ENCODE measurements around the gene IL10.

IL10 gene

DNA sequence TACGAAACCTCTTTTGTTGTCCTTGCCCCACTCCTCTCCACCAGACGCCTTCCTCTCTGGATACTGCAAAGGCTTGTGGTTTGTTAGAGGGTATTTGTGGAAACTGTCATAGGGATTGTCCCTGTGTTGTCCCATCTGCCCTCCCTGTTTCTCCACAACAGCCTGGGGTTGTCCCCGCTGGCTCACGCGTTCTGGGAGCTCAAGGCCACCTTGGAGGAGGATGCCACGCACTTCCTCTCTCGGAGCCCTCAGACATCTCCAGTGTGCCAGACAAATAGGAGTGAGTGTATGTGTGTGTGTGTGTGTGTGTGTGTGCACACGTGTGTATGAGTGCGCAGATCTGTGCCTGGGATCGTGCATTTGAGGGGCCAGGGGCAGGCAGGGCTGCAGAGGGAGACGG, 39.3 kb downstream of the IL10 start:
- no peak for DNase-seq

DNA sequence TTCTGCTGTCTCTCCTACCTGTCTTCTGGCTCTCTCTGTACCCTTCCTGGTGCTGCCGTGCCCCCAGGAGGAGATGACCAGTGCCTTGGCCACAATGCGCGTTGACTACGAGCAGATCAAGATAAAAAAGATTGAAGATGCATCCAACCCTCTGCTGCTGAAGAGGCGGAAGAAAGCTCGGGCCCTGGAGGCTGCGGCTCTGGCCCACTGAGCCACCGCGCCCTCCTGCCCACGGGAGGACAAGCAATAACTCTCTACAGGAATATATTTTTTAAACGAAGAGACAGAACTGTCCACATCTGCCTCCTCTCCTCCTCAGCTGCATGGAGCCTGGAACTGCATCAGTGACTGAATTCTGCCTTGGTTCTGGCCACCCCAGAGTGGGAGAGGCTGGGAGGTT, 39.8 kb downstream of the IL10 start:
- no peak for DNase-seq

DNA sequence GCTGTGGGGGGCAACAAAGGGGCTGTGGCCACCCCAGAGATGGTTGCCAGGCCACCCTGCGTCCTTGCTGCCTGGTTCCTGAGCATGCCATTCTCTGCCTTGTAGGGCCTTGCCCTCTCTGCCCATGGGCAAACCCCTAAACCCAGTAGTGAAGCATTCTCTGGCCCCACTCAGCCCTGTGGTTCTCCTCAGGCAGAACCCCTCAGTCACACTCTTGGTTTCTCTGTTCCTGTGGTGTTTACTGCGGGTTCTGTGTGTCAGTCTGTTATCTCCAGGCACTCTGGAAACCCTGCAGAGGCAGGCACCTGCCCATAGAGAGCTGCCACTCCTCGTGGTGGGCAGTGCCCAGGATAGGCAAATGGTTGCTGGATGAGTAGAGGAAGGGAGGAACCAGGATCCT, 42.8 kb downstream of the IL10 start:
- DNase-seq: no peak

DNA sequence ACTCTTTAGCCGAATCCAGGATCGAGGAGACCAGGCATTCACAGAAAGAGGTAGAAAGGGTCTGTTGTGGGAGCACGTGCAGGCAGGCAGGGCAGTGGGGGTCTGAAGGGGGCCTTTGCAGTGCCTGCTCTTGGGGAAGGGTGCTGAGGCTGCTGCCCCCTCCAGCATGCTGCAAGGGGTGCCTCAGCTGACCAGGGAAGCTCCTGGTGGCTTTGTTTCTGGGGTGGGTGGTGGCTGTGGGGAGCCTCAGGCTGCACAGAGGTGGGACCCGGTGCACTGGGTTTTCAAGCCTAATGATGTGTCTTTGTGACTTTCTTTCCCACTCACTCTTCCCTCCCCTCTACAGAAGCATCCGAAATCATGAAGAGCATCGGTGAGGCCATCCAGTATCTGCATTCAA, 43.2 kb downstream of the IL10 start:
- no peak for DNase-seq

DNA sequence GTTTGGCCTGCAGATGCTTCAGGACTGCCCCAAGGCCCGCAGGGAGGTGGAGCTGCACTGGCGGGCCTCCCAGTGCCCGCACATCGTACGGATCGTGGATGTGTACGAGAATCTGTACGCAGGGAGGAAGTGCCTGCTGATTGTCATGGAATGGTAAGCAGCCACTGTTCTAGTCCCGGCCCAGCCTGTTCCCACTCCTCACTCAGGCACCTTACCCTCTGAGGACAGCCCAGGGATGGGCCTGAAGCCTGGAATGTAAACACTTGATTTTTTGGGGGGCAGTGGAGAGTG, 43.7 kb downstream of the IL10 start:
- no peak for DNase-seq

DNA sequence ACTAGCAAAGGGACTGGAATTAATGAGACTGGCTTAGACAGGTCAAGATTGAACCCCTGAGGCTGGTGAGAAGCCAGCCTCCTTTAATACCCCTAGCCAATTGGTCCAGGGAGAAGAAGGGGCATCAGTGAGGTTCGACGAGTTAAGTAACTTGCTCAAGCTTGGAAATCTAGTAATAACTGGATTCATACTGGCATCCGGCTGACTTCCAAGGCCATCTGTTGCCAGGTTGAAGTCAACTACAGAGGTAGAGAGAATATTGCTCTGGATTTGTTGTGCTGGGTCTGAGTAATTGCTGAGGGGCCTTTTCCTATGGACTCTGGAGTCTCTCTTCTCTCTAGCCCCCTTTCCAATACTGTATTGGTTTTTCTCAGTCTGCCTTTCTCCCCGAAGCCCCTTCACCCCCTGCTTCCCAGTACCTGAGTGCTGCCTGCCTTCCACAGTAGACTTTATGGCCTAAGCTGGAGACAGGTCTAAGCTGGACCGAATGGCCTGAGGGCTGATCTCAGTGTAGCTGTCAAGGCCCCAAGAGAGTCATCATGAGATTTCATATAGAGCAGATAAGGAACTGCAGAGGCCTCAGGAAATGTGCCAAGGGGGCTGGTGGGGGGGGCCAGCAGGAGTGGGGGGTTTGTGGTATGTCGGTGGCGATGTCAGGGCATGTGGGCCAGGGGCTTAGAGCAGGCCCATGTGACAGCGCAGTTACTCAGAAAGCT, 44.2 kb downstream of the IL10 start:
- DNase-seq: peak; percentile 40

DNA sequence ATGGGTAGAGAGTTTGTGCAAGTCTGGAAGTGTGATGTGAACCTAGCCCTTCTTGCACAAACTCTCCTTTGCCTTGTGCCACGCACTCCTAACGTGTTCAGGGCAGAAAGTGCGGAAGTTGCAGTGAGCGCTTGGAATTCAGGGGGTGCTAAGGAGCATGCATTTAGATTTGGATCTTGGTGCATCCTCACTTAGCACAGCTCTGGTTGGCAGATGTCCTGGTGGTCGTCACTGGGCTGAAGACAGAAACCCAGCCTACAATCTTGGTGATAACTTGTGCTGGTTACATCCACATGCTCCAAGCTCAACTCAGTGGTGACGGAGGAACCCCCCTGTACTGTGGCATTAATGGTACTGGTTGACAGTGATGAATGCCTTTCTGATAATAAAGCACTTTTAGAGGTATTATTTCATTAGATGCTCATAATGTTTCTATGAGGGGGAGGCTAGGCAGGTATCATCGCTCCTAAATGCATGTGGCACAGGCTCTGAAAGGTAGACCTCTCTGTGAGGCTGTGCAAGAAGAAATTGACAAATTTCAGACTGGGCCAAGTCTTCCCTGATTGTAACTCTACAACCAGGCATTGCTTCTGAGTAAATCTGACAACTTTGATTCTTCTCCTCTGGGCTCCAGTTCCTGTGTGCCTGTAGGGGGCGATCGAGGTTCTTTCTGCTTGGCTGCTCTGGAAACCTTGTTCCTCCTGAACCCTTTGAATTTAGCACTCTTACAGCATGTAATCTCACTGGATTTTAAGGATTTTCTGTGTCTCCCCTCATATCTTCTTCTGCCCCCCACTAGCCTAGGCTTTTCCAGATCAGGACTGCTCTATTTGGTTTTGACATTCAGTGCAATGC, 47.0 kb downstream of the IL10 start:
- DNase-seq: peak; percentile 81

DNA sequence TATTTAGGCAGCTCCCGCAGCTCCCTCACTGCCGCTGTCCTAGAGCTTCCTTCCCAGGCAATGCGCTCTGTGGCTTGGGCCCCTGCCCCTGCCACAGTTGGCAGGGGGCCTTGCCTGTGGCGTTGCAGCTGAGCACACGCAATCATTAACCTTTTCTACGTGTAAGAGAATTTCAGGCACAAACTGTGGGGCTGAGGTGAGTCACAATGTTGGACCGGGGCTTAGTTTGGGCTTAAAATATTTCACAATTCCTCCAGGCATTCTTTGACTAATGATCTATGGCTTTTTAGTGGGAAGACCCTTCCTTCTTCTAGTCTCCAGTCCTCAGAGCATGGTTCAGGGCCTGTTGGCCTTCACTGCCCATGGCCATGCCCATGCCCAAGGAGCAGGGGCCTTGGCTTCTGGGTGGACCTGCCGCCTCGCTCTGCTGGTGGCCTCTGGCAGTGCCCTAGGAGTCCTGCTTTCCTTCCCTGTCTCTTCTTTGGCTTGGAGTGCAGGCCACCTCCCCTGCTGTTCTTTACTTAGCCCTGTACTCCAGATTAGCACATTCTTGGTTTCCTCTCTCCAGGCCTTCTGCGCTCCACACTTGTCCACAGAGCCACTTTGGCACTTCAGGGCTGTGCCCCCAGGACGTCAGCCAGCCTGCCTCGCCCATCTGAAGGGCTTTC, 48.4 kb downstream of the IL10 start:
- DNase-seq: no peak

DNA sequence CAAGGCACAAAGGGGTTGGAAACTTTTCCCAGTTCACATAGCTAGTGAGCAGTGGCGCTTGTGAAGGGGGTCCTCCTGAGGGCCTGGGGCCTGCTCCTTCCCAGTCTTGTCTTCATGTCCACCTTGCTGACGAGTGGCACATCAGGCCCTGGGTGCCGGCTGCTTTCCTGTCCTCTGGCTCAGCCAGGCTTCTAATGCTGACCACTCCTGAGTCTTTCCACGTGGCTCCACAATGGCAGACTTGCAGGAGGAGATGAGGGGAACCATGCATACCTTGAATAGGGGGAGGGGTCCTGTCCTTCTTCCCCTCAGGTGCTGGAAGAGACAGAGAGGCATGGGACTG, 48.9 kb downstream of the IL10 start:
- no peak for DNase-seq

DNA sequence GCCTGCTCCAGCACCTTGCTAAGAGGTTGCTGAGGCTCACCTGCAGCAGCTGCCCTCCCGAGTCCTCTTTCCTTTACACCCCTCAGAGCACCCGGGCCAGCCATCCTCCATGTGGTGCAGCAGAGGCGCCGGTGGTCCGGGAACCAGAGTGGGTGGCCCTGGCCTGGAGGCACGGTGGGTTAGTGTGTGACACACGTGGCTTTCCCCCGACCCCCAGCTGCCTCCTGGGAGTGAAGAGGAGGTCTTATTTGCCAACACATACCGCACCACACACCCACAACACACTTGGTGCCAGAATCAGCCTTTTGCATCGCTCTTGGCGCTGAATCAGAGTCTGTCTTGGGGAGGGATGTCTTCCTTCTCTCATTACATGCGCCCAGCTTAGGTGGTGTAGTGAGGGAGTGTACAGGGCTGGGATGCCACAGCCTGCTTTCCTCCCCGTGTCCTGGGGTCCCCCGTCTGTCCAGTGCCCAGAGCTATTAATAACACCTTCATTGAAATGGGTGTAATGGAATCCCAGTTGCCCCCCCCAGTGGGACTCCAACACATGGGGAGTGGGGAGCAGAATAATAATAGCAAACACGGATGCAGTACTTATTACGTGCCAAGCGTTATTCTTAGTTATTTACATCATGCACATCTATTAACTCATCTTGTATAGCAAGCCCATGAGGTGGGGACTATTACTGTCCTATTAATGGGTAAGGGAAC, 49.4 kb downstream of the IL10 start:
- DNase-seq: no peak

DNA sequence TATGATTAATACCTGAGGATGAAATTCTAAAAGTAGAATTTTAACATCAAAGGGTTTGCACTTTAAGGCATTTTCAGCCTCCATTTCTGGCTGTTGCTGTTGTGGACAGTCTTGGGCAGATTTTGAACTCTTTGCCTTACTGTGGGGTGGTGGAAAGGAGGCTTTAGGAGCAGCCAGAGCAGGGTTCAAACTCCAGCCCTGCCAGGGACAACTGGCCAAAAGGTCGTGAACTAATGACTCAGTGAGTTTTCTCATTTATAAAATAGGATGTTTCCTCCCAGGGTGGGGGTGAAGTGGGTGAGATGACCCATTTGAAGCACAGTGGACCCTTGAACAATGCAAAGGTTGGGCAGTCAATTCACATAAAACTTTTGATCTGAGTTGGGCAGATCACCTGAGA, 50.8 kb downstream of the IL10 start:
- DNase-seq: no peak

DNA sequence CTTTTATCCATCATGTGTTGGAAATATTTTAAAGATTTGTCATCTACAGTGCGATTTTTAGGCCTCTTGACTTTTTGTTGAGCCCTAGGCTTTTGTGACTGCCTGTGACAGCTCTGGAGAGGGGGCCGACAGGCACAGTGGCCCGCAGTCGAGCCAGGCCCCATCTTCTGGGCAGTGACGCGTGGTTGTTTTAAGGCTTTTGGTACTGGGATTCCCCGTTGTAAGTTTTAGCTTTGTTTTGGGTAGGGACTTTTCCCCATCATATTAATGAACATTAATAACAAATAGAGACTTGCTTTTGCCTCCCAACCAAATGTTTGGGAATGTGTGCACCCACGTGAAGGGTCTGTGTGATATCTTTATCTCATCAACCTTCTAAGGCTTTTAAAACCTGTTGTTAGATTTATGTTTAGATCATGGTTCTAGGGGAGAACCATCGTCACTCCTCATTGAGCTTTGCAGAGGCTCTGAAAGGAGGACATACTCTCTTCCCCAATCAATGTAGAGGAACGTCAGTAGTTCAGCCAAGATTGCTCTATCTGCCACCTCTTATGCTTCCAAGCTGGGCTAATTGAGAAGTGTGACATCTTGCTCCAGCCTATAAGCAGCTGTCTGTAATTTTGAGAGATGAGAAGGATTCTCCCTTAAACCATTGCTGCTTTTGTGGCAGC, 53.0 kb downstream of the IL10 start:
- no peak for DNase-seq

DNA sequence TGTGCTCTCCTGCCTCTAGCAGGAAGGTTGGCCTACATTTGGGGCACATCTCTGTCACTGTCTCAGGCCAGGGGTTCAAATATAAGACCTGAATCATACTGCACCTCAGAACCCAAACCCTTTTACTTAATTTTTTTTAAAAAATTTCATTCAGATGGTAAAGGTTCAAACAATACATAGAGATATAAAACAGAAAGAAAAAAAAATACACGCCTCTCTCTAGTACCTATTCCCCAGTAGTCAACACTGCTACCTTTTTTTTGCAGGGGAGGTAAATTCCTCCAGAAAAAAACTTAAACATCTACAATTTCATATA, 54.7 kb downstream of the IL10 start:
- no peak for DNase-seq
